ENCODE measurements around the gene ZER1.
"Not testable (repeated sequence)": the region's sequence is repeated elsewhere in the genome, so short reads cannot be mapped to it uniquely, and the experiment has no call there.

ZER1 gene

GRCh38 chr9:128714586-128715435, 56.9 kb downstream of the ZER1 start:
- DNase-seq (ENCODE audit: low spot score): no peak

GRCh38 chr9:128713941-128714573, 57.7 kb downstream of the ZER1 start:
- no peak for DNase-seq (ENCODE audit: low spot score)

- no peak for DNase-seq (ENCODE audit: low spot score)
These were observed 58.3 kb downstream of the ZER1 start for GRCh38 chr9:128713411-128713780.

- no peak for DNase-seq (ENCODE audit: low spot score)
These were observed 59.0 kb downstream of the ZER1 start for GRCh38 chr9:128712451-128713410.

- no peak for DNase-seq (ENCODE audit: low spot score)
These were observed 64.3 kb downstream of the ZER1 start for GRCh38 chr9:128707446-128707845.

- DNase-seq (ENCODE audit: low spot score): no peak
These were observed 64.9 kb downstream of the ZER1 start for GRCh38 chr9:128706671-128707381.

GRCh38 chr9:128706045-128706444, 65.7 kb downstream of the ZER1 start:
- DNase-seq (ENCODE audit: low spot score): no peak

GRCh38 chr9:128705051-128705965, 66.4 kb downstream of the ZER1 start:
- no peak for DNase-seq (ENCODE audit: low spot score)

GRCh38 chr9:128704356-128704670, 67.4 kb downstream of the ZER1 start:
- no peak for DNase-seq (ENCODE audit: low spot score)

- no peak for DNase-seq (ENCODE audit: low spot score)
These were observed 67.9 kb downstream of the ZER1 start for GRCh38 chr9:128703616-128704355.

- peak; percentile 35 for DNase-seq (ENCODE audit: low spot score)
These were observed 68.6 kb downstream of the ZER1 start for GRCh38 chr9:128702949-128703615.

- DNase-seq (ENCODE audit: low spot score): peak; percentile 96
These were observed 69.2 kb downstream of the ZER1 start, which contains the start of gene PKN3 for GRCh38 chr9:128702445-128702948. Gene PKN3 (plus strand): TSS chr9:128702503. CDS start chr9:128702916, 413 bp downstream.

- DNase-seq (ENCODE audit: low spot score): no peak
These were observed 70.4 kb downstream of the ZER1 start for GRCh38 chr9:128701227-128701854.

GRCh38 chr9:128699096-128699795, 72.5 kb downstream of the ZER1 start:
- not testable (repeated sequence) for DNase-seq (ENCODE audit: low spot score)

GRCh38 chr9:128696923-128697707, 74.6 kb downstream of the ZER1 start:
- DNase-seq (ENCODE audit: low spot score): no peak

GRCh38 chr9:128694344-128694743, 77.4 kb downstream of the ZER1 start:
- DNase-seq (ENCODE audit: low spot score): no peak

GRCh38 chr9:128693738-128694137, 78.0 kb downstream of the ZER1 start:
- DNase-seq (ENCODE audit: low spot score): not testable (repeated sequence)

All from GM03348 (cell line).